ENCODE measurements around the gene PTPRCAP.

Gene PTPRCAP

GRCh38 chr11:67397986-67398660 lies 39.4 kb downstream of the PTPRCAP start:
- TF ChIP-seq CTCF (IDR thresholded peaks at IDR 0.05) (no peak), ZFX (IDR thresholded peaks at IDR 0.05; ENCODE audit: borderline replicate concordance) (no peak)
- peak overlapping the region; percentile 96; the same call in 1 of the 2 replicates for H3K27ac ChIP-seq

GRCh38 chr11:67397536-67397935 lies 39.9 kb downstream of the PTPRCAP start:
- no peak for TF ChIP-seq ZFX (IDR thresholded peaks at IDR 0.05; ENCODE audit: borderline replicate concordance)
- H3K27ac ChIP-seq: peak overlapping the region; percentile 96; the same call in 1 of the 2 replicates

- no peak for TF ChIP-seq ZFX (IDR thresholded peaks at IDR 0.05; ENCODE audit: borderline replicate concordance)
- no peak for TF ChIP-seq CTCF (IDR thresholded peaks at IDR 0.05)
- peak overlapping the region; percentile 96 for H3K27ac ChIP-seq
These were observed 40.7 kb downstream of the PTPRCAP start for GRCh38 chr11:67396587-67397389.

GRCh38 chr11:67396259-67396581 lies 41.3 kb downstream of the PTPRCAP start:
- H3K27ac ChIP-seq: peak overlapping the region; percentile 96
- TF ChIP-seq ZFX (IDR thresholded peaks at IDR 0.05; ENCODE audit: borderline replicate concordance) (no peak), CTCF (IDR thresholded peaks at IDR 0.05) (no peak)

- H3K27ac ChIP-seq: peak overlapping the region; percentile 96
These were observed 41.8 kb downstream of the PTPRCAP start for GRCh38 chr11:67395555-67396258.

GRCh38 chr11:67393990-67394389 lies 43.5 kb downstream of the PTPRCAP start:
- H3K27ac ChIP-seq: 0 out of 2 replicates have a peak overlapping the region, but pooled peaks have one; percentile 89
- no peak for TF ChIP-seq ZFX (IDR thresholded peaks at IDR 0.05; ENCODE audit: borderline replicate concordance)
- no peak for TF ChIP-seq CTCF (IDR thresholded peaks at IDR 0.05)

More at GRCh38 chr11:67395555-67396258, 41.8 kb downstream of the PTPRCAP start:
- TF ChIP-seq ZFX (IDR thresholded peaks at IDR 0.05; ENCODE audit: borderline replicate concordance): no peak
- TF ChIP-seq CTCF (IDR thresholded peaks at IDR 0.05): no peak

GRCh38 chr11:67393437-67393836 lies 44.0 kb downstream of the PTPRCAP start:
- peak overlapping the region; percentile 89; the same call in 1 of the 2 replicates for H3K27ac ChIP-seq
- no peak for TF ChIP-seq CTCF (IDR thresholded peaks at IDR 0.05)
- TF ChIP-seq ZFX (IDR thresholded peaks at IDR 0.05; ENCODE audit: borderline replicate concordance): no peak
